GM12865 (cell line): ENCODE measurements around the gene YPEL5.

Experiments
- DNase-seq: peaks from one replicate; pipeline ENCODE4 v3.0.0; 2010; ENCODE audit warnings: low read depth
- H3K4me3 ChIP-seq: 2 replicates; pipeline ENCODE4 v1.5.1; 2011; ENCODE audit warnings: mild to moderate bottlenecking, low read depth, low read length, control low read depth
- CTCF ChIP-seq: IDR thresholded peaks from 2 replicates; pipeline ENCODE4 v1.5.1; 2011; ENCODE audit warnings: low read length, control low read depth, low read depth, inconsistent platforms; ENCODE audit not compliant: insufficient read depth; ENCODE audit errors: missing control alignments

Gene YPEL5

GRCh38 chr2:30197570-30198192 is 50.9 kb downstream of the YPEL5 start:
- no peak for DNase-seq
- TF ChIP-seq CTCF: no peak
- no peak overlapping the region for H3K4me3 ChIP-seq

GRCh38 chr2:30201990-30202389 is 55.2 kb downstream of the YPEL5 start:
- no peak overlapping the region for H3K4me3 ChIP-seq
- DNase-seq: no peak
- no peak for TF ChIP-seq CTCF

- no peak for DNase-seq
- no peak for TF ChIP-seq CTCF
- no peak overlapping the region for H3K4me3 ChIP-seq
Measured at GRCh38 chr2:30203156-30203555, 56.3 kb downstream of the YPEL5 start.

- no peak for TF ChIP-seq CTCF
- DNase-seq: no peak
- H3K4me3 ChIP-seq: no peak overlapping the region
Measured at GRCh38 chr2:30204281-30204680, 57.5 kb downstream of the YPEL5 start.

GRCh38 chr2:30205456-30205855 is 58.6 kb downstream of the YPEL5 start:
- no peak for DNase-seq
- no peak overlapping the region for H3K4me3 ChIP-seq
- no peak for TF ChIP-seq CTCF

GRCh38 chr2:30206461-30207430 is 59.9 kb downstream of the YPEL5 start:
- TF ChIP-seq CTCF: no peak
- no peak overlapping the region for H3K4me3 ChIP-seq
- no peak for DNase-seq
